GM21825 (cell line): ENCODE measurements around the gene FXYD1.

ENCODE experiments used
- ATAC-seq: cut with Tn5 transposase; IDR thresholded peaks from one replicate; pipeline ENCODE4 v1.9.1; 2021; ENCODE audit warnings: mild to moderate bottlenecking, moderate library complexity; ENCODE audit not compliant: unreplicated experiment

FXYD1 gene

DNA sequence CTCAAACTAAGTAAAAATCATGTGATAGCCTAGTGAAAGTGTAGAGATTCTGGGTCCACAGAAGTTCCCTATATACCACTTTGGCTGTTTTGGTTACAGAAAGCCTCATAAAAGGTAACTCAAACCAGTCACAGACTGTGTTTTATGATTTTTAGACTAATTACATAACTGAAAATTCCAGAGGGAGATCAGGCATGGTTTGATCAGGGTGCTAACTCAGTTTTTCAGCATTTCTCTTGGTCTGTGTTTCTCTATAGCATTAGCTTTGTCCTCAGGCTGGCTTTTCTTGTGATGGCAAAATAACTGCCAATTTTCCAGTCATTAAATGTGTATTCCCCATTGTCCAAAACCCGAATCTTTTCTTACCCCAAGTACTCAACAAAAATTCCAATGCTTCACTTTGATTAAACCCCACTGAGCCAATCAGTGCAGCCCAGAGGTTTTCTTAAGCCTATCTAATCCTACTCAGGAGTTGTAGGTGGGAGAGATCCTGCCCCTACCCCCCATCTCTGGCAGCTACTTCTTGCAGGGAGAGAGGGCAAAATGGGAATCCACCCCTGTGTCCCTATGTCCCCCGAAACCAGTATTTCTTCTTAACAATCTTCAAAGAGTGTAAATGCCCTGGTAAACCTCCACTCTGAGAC is 31.6 kb upstream of the FXYD1 start:
- ATAC-seq, result no peak

DNA sequence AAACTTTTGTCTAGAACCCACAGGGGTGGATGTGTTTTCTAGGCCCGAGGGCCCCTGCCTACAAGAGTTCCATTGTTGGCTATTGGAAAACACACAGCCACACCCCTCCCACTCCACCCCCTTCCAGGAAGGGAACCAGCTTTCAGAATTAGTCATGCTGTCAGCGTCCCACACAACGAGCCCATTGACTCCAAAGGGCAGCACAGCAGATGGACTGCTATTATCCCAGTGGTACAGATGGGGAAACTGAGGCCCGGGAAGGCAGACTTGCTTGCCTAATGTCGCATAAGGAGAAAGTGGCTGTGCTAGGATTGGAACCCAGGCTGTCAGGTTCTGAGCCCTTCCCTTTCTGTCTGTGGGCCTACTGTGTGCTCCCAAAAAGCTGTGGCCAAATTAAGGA is 31.1 kb upstream of the FXYD1 start:
- ATAC-seq, result no peak

DNA sequence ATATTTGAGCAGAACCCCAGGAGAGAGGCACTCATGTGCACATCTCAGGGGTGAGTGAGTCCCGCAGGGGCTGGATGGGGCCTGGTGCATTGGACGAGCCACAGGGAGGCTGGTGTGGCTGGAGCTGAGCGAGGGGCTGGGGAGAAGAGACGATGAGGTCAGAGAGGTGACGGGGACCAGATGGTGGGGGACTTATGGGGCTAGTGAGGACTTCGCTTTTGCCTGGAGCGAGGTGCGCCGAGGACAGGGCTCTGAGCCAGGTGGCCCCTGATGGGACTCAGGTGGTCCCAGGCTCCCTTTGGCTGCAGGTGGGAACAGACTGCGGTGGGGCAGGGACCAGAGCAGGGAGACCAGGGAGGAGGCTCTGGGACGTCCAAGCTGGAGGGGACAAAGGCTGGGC is 29.9 kb upstream of the FXYD1 start:
- no peak for ATAC-seq

DNA sequence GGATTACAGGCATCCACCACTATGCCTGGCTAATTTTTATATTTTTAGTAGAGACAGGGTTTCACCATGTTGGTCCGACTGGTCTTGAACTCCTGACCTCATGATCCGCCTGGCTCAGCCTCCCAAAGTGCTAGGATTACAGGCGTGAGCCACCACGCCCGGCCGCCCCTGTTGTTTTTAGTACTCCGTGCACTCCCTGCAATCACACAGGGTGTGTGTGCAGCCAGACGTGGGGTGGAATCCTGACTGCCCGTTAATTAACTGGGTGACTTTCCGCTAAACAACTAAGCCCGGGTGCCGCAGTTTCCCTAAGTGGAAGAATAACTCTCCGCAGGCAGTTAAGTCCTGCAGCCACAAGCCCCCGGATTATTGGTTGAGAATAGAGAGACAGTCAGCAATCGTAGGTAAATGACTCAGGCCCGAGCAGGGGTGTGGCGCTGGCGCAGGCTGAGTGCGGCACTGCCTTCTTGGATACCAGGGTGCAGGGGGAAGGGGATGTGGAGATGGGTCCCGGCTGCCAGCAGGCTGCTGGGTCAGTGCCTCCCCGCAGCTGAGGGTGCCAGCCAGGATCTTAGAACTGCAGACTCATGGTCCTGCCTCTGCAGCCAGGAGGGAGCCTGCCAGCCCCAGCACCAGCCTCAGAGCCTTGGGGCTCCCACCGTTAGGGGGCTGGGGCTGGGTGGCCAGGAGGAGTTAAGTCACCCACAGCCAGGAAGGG is 29.1 kb upstream of the FXYD1 start:
- ATAC-seq, result no peak

DNA sequence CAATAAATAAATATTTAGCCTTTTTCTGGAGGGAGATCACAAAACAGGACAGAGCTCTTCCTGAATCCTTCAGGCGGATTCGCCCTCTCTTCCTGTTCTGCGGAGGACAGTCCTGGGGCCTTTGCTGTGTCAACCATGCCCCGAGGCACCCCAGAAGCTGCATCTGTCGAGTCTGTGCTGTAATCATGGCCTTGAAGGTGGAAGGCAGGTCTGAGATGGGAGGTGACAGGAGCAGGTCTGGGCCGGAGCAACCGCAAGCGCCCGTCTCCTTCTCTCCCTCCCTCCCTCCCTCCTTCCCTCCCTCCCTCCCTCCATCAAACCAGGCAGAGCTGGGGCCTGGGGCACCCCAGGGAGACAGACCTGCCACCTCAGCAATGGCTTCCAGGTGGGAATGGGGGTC is 27.6 kb upstream of the FXYD1 start:
- ATAC-seq, result no peak

DNA sequence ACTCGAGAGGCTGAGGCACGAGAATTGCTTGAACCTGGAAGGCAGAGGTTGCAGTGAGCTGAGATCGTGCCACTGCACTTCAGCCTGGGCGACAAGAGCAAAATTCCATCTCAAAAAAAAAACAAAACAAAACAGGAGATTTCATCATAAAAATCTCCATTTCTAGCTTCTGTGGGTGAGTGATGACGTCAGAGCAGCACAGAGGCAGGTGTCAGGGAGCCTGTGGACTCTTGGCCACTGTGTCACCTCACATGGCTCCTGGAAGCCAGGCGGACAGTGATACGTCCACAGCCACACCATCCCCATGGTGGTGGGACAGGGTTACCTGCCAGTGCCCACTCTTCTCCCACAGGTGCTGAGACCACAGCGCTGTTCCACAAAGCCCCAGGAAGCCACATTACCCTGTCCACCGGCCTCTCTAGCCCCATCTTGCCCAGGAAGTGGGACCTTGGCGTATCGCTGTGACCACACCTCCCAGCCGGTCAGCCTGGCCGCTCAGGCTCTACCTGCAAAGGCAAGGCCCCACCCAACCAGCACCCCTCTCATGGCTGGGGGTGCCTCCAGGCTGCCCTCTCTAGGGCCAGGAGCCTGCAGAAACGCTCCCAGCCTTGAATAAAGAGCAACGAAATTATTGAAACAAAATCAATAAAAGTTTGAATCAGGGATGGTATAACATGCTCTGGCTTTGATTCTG is 25.5 kb upstream of the FXYD1 start:
- no peak for ATAC-seq

DNA sequence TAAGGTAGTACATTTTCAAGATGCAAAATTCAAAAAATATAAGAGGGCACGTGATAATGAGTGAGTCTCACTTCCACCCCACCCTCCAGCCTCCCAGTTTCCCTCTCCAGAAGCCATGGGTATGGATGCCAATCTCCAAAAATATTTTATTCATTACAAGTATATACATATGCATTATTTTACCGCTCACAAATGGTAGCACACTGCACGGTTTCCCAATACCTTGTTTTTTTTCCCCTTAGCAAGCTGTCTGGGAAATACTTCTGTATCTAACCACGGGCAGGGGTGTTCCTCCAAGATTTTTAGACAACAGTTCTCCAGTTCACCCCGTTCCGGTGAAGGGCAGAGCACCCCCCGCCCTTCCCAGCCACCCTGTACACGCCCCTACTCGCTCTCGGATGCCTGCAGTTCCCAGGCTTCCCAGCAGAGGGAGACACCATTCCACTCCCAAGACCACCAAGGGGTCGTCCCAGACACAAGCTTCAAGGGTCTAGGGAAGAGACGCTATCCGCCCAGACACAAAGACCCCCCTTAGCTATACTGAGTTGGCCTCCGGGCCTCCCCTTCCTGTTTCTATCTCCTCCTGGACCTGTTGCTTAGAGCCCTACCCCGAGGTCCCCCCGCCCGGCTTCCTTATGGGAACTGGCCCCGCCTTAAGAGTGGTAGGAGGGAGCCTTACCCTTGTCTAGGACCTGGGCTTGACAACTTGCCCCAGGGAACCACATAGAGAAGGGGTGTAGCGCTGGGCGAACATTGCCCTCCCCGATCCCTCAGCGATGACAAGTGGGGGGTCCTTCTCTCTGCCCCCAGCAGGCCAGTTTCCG is 24.1 kb upstream of the FXYD1 start:
- no peak for ATAC-seq

DNA sequence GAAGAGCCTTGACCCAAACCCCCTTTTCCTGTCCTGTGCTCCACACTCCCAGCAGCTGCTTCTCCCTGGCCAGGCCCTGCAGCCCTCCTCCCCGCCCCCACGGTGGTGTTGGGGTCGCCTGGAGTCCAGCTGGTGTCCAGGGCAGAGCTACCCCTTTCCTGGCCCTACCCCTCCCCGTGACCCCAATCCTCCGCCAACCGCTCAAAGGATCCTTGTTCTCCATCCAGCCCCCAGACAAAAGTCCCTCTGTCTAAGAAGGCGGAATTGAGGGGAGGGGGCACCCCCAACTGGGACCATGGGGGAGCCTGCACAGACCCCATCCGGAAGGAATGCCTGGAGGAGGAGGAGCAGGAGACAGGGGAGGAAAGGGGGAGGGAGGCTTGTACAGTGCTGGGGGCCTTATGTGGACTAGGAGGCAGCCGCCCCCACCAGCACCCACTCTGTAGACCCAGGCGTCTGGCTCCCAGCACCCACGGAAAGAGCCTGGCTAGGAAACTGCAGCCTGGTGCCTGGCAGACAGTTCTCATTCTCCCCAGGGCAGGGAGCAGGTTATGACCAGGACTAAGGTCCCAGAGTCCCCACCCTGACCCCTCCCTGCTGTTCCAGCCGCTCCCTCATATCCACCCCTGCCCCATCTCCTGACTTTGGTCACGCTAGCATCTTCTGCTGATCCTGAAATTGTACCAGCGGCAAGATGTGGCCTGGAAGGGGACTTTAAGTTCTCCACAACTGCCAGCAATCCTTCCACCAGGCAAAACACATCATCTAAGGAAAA is 23.3 kb upstream of the FXYD1 start, which contains the start of gene FXYD3:
Gene FXYD3 (plus strand): TSS at position 647 of the 775 bp plus-strand sequence. CDS start 3,554 bp downstream, outside the sequence.
- ATAC-seq, result no peak

DNA sequence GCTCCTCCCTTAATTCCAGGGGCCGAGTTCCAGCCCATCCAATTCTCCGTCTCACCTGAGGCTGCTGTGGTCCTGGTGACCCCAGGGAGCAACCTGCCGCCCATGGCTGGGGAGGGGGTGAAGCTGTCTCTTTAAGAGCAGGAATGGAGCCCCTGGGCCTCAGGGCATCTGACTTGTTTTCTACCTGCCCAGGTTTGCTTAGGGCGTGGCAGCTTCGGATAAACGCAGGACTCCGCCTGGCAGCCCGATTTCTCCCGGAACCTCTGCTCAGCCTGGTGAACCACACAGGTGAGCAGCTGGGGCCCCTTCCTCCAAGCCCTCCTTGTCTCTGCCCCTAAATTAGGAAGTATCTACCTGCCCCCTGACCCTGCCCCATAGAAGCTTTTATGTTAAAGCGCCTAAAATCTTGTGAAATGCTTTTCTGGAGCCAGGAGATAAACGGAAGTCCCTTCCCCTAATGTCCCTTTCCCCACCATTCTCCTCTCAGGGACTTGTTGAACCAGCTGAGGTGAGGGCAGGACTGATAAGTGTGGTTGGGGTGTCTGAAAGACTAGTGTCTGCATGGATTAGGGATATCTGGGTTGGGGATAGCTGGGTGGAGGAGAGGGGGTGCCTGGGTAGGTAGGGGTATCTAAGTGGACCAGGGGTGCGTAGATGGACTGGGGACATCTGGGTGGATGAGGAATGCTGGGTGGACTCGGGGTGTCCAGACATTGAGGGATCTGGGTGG is 22.4 kb upstream of the FXYD1 start:
- ATAC-seq, result no peak

DNA sequence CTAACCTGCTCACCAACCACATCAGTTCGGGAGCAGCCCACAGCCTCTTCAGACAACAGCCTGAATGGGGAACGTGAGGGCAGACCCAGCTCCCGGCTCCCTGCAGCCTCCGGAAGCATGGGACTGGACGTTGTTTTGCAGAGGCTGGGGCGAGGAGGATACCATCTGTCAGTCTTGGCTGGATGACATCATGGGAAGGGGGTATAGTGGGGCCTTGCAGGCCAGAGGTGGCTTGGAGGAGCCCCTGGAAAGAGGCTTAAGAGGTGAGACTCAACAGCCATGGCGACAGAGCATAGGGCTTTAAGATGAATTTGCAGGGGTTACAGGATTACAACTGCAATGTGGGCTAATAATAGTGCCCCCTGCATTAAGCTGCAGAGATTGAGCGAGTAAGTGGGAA is 21.5 kb upstream of the FXYD1 start:
- ATAC-seq, result no peak

DNA sequence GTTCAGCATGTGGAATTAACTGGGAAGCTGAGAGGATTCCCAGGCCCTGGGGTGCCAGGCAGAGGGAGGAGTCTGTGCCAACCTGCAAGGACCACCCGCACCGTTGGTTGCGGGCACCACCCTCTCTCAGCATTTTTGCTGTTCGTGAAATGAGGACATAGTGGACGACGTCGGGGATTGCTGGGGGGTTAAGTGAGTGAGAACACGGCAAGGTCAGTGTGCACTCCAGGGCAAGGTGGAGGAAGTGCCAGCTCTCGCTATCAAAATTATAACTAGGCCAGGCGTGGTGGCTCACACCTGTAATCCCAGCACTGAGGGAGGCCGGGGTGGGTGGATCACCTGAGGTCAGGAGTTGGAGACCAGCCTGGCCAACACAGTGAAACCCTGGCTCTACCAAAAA is 20.8 kb upstream of the FXYD1 start:
- no peak for ATAC-seq

DNA sequence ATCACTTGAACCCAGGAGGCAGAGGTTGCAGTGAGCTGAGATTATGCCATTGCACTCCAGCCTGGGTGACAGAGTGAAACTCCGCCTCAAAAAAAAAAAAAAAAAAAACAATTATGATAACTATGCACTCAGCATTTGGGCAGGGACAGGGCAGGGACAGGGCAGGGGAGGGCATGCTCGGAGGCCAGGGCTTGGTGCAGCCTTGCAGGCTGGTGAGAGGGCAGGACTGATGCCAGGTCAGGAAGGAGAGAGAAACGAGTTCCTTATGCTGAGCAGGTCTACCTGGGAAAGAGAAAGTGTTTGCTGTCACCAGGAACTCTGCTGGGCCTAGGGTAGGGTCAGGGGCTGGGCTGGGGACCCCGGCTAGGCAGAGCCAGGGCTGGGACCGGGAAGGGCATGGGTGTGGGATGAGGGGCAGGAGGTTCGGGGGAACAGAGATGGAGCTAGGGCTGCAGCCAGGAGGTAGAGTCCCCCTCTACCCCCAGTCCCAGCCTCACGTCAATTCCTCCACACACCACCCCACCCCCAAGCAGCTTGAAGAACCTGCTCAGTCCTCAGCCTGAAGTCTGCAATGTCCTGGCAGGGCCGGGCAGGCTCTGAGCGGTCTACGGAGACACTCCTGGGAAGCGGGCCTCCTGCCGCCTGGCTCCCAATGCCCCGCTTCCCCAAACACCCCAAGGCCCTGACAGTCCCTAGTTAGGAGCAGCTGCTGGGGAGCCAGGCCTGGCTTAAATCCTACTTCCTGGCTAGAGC is 20.2 kb upstream of the FXYD1 start:
- ATAC-seq, result no peak

DNA sequence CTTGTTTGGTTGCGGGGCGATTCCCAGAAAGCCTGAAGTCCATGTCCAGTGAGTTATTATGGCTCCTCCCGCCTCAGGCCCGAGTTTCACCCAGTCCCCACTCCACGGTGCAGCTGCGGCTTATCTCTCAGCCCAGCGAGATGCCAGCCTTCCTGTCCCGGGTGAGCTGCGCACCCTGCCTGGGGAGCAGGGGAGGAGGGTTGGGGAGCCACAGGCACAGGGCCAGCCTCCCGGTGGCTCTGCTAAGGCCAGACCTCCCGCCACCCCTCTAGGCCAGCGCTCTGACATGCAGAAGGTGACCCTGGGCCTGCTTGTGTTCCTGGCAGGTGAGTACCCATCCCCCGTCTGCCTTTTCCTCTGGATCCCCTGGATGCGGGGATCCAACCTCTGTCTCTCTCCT is 19.5 kb upstream of the FXYD1 start:
- no peak for ATAC-seq

DNA sequence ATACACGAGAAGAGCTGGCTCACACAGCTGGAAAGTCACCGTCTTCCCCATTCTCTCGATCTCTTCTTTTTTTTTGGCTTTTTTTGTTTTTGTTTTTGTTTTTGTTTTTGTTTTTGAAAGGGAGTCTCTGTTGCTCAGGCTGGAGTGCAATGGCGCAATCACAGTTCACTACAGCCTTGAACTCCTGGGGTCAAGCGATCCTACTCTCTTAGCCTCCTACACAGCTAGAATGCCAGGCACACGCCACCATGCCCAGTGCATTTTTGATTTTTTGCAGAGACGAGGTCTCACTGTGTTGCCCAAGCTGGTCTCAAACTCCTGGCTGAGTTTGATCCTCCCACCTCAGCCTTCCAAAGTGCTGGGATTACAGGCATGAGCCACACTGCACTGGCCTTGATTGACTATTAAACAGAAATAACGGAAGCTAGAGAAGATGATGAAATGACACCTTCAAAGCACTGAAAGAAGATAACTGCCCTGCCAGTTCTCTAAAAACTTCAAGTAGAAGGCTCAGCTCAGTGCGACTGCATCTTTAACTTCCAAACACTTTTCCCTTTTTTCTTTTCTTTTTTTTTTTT is 19.0 kb upstream of the FXYD1 start:
- ATAC-seq, result no peak

DNA sequence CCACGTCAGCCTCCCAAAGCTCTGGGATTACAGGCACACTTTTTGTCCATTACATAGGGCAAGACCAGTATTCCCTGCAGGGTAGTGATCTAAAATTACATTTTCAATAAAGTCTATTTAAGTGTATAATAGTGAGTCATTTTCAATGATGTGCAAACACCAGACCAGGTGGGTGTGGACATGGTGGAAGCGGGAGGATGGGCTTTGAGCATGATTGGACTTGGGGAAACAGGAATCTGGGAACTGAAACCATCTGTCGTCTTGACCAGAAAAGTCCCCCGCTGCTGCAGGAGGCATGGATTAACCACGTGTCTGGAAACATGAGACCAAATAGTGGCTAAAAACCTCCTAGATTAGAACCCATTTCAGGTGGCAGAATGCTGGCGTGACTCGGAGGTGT is 18.1 kb upstream of the FXYD1 start:
- no peak for ATAC-seq

DNA sequence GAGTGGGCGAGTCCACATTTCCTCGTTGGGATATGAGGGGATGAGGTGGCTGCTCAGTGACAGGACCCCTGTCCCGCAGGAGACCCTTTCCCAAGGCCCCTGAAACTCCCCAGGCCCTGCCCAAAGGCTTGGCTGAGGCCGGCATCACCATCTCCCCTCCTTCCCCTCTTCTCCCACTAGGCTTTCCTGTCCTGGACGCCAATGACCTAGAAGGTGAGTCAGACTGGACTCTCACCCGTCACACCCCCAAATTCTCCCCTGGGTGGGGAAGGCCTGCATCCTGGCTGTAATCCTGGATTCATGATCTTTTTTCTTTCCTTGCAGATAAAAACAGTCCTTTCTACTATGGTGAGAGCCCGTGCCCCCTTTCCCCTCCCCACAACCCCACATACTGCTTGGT is 17.7 kb upstream of the FXYD1 start:
- ATAC-seq, result no peak

DNA sequence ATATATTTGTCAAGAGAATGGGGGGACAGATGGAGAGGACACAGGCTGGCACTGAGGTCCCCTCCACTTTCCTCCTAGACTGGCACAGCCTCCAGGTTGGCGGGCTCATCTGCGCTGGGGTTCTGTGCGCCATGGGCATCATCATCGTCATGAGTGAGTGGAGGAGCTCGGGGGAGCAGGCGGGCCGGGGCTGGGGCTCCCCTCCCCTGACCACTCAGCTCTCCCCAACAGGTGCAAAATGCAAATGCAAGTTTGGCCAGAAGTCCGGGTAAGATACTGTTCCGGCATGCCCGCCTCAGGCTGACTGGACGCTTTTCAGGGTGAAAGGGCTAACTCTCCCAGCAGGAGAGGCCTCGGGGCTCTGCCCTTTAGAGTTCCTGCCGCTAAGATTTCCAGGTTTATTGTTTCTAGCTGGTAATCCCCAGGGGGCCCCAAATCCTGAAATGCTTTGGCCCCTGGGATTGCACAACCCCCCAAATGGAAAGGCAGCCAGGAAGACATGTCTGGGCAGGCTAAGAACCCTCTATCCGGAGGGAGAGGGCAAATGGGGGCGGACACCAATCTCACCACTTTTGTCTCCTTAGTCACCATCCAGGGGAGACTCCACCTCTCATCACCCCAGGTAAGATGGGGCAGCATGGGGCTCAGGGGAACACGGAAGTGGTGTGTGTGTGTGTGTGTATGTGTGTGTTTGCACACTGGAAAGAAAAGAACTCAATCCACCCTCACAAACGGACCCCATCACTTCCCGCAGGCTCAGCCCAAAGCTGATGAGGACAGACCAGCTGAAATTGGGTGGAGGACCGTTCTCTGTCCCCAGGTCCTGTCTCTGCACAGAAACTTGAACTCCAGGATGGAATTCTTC is 15.7 kb upstream of the FXYD1 start:
- ATAC-seq, result no peak

DNA sequence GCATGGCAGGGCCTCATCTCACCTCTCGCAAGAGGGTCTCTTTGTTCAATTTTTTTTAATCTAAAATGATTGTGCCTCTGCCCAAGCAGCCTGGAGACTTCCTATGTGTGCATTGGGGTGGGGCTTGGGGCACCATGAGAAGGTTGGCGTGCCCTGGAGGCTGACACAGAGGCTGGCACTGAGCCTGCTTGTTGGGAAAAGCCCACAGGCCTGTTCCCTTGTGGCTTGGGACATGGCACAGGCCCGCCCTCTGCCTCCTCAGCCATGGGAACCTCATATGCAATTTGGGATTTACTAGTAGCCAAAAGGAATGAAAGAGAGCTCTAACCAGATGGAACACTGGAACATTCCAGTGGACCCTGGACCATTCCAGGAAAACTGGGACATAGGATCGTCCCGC is 15.1 kb upstream of the FXYD1 start:
- no peak for ATAC-seq
